Gastroesophageal sphincter (tissue), 4 donors: Measurements from ENCODE around the gene MYO18A. TPM values are rescaled to one million over a fixed set of nuclear protein-coding genes. Genes with fewer than 3 reads are reported as not detected.

Source experiments
- ATAC-seq: fragments of 150-250 bp; one replicate; pipeline ENCODE4 v1.9.1; 2016; ENCODE audit warnings: mild to moderate bottlenecking, moderate library complexity
- H3K27ac ChIP-seq, 4 donors: fragments of 200-600 bp; sonication (generic) in 3 of 4; 1 replicate in 3 of 4; 2 replicates in 1 of 4; pipeline ENCODE4 v1.5.1; 2016 to 2019
- H3K27me3 ChIP-seq: fragments of 200-600 bp; sonication (generic); one replicate; pipeline ENCODE4 v1.5.1; 2019
- H3K36me3 ChIP-seq, 2 donors: fragments of 200-600 bp; sonication (generic); one replicate each; pipeline ENCODE4 v1.5.1; 2019; ENCODE audit warnings: control low read depth in 1 of 2
- H3K4me1 ChIP-seq, 3 donors: fragments of 200-600 bp; sonication (generic); 1 replicate in 2 of 3; 2 replicates in 1 of 3; pipeline ENCODE4 v1.5.1; 2016 to 2019; ENCODE audit warnings: control low read depth in 2 of 3
- H3K4me3 ChIP-seq, 2 donors: fragments of 200-600 bp; sonication (generic); one replicate each; pipeline ENCODE4 v1.5.1; 2019; ENCODE audit warnings: mild to moderate bottlenecking in 1 of 2, moderate library complexity in 1 of 2
- H3K9me3 ChIP-seq, 3 donors: fragments of 200-600 bp; sonication (generic); one replicate each; pipeline ENCODE4 v1.5.1; 2017 to 2019; ENCODE audit warnings: control low read depth in 2 of 3
- EP300 ChIP-seq: sonication (generic); formaldehyde crosslinking; IDR thresholded peaks from one replicate; pipeline ENCODE4 v1.6.1; 2017; ENCODE audit warnings: antibody characterized with exemption, mild to moderate bottlenecking
- POLR2A ChIP-seq, 2 donors: fragments of 450-650 bp; IDR thresholded peaks; one replicate each; pipeline ENCODE4 v1.6.1; 2017; ENCODE audit warnings: antibody characterized with exemption in 2 of 2, mild to moderate bottlenecking in 2 of 2, moderate library complexity in 1 of 2
- POLR2AphosphoS5 ChIP-seq: sonication (generic); formaldehyde crosslinking; IDR thresholded peaks from one replicate; pipeline ENCODE4 v1.6.1; 2017; ENCODE audit warnings: antibody characterized with exemption
- whole genome bisulfite sequencing, 2 donors: methylation state at CpG; one replicate each; pipeline ENCODE4 v1.1.5; 2018; ENCODE audit warnings: low coverage in 1 of 2; 5-methylcytosine and 5-hydroxymethylcytosine counted together
- total RNA-seq, 4 donors: library from RNA; depleted of rRNA; stranded (reverse); fragments of >200 nt; gene quantifications; one replicate each; pipeline ENCODE4 v1.1.0, GENCODE V29; 2016
- TF ChIP-seq, protein P1 (sequence below), 4 experiments: fragments of 200-600 bp in 2 of 4; fragments of 450-650 bp in 2 of 4; sonication (generic) in 1 of 4; IDR thresholded peaks; one replicate each; pipeline ENCODE4 v1.5.1; 2017 to 2019; ENCODE audit warnings: antibody characterized with exemption in 4 of 4, mild to moderate bottlenecking in 2 of 4, moderate library complexity in 2 of 4

Gene MYO18A
- total RNA-seq, 4 donors from 2014 or later = 45.5 to 70.5 (median 56.5) TPM

DNA sequence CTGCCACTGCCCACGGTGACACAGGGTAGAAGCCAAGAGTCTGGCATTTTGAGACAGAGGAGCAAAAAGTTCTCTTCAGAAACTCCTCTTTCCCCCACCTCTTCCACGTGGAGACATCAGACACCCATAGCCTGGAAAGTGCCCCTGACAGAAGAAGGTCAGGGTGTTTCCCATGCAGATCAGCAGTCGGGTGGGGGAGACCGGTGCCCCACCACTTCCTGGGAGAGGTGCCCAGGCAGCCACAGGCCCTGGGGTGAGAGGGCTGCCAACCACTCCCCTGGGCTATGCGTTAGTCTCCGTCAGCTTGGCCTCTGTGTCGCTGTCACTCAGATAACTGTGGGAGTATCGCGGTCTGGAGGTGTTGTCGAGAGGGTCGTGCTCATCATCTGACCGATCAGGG lies 105.7 kb downstream of the MYO18A start:
- WGBS, 2 donors = no CpG with 5 or more reads among the region's 12 CpGs
- TF ChIP-seq EP300 (no peak), POLR2AphosphoS5 (no peak), POLR2A (IDR thresholded peaks at IDR 0.05) (no peak)
- TF ChIP-seq, protein P1, sequence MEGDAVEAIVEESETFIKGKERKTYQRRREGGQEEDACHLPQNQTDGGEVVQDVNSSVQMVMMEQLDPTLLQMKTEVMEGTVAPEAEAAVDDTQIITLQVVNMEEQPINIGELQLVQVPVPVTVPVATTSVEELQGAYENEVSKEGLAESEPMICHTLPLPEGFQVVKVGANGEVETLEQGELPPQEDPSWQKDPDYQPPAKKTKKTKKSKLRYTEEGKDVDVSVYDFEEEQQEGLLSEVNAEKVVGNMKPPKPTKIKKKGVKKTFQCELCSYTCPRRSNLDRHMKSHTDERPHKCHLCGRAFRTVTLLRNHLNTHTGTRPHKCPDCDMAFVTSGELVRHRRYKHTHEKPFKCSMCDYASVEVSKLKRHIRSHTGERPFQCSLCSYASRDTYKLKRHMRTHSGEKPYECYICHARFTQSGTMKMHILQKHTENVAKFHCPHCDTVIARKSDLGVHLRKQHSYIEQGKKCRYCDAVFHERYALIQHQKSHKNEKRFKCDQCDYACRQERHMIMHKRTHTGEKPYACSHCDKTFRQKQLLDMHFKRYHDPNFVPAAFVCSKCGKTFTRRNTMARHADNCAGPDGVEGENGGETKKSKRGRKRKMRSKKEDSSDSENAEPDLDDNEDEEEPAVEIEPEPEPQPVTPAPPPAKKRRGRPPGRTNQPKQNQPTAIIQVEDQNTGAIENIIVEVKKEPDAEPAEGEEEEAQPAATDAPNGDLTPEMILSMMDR (IDR thresholded peaks at IDR 0.05) = no peak
- peaks cover 0 to 53% of the 10 kb centered on the region in 2 donors for H3K36me3 ChIP-seq
- no peak overlapping the region for H3K27ac ChIP-seq
- H3K4me1 ChIP-seq = peaks cover 0 to 18% (median 0%) of the 10 kb centered on the region in 3 donors
- H3K9me3 ChIP-seq = no peaks in the 10 kb centered on the region
- H3K27me3 ChIP-seq = peaks cover 5% of the 10 kb centered on the region
- no peak overlapping the region for H3K4me3 ChIP-seq
- ATAC-seq = no peak

DNA sequence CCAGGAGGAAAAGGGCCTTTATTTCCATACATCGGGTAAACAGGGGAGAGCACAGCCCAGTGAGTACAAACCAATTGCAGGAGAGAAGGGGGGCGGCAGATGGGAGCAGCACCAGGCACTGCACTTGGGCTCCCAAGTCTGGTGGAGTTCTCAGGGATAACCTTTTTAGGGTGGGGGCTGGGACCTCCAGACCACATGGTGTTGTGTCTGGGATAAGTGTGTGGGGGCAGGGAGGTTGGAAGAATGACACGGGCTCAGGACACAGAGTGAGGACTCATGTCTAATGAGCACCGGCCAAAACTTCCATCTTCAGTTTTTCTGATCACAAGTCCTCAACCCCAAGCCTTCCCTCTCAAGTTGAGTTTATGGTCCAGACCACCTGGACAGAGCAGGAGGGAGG lies 106.7 kb downstream of the MYO18A start:
- Histone ChIP-seq H3K4me1 (peaks cover 0 to 12% (median 0%) of the 10 kb centered on the region in 3 donors), H3K36me3 (peaks cover 0 to 43% of the 10 kb centered on the region in 2 donors), H3K27ac (no peak overlapping the region), H3K9me3 (no peaks in the 10 kb centered on the region), H3K27me3 (peaks cover 8% of the 10 kb centered on the region), H3K4me3 (no peak overlapping the region)
- WGBS, 2 donors = 78 to 84% methylated on average over 3 to 4 of the region's 4 CpGs
- ATAC-seq = no peak
- no peak for TF ChIP-seq EP300

DNA sequence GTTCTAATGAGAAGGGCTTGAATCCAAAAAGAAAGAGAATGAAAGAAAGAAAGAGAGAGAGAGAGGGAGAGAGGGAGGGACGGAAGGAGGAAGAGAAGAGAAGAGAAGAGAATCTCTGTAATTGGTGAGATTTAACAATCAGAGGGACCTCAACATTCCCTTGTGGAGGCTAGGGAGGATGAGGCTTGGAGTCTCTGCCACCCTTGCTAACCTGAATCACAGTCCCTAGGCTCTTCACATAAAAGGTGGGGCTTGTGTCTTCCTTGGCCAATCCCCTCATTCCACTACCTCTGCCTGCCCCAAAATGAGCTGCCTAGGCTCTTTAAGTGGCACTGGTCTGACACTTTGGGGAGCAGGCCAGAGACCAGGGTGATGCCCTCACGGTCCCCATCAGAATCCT lies 107.2 kb downstream of the MYO18A start:
- no peak for ATAC-seq
- Histone ChIP-seq H3K27me3 (peaks cover 8% of the 10 kb centered on the region), H3K27ac (no peak overlapping the region), H3K36me3 (peaks cover 0 to 39% of the 10 kb centered on the region in 2 donors), H3K4me3 (no peak overlapping the region), H3K4me1 (peaks cover 0 to 11% (median 0%) of the 10 kb centered on the region in 3 donors), H3K9me3 (no peaks in the 10 kb centered on the region)
- TF ChIP-seq POLR2AphosphoS5 (no peak), EP300 (no peak), POLR2A (IDR thresholded peaks at IDR 0.05) (no peak)
- TF ChIP-seq, protein P1 (IDR thresholded peaks at IDR 0.05) = no peak
- WGBS, 2 donors = 80 to 86% methylated on average over 1 of the region's 2 CpGs

DNA sequence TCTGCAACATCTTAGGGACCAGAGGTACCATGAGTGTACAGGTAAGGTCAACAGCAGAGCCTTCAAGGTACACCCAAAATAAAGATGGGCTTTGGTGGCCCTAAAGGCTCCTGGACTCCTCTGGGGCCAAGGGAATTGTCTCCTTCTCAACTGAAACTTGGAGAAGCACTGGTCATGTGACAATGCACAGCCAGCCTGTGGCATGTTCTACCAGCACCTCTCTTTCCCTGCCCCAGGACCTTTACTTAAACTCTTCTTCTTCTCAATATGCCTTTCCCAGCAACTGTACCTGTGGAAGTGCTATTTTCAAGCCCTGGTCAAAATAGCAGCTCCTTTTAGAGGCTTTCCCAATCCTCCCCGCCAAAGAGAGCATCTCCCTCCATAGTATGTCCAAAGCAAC lies 108.9 kb downstream of the MYO18A start:
- TF ChIP-seq POLR2A (IDR thresholded peaks at IDR 0.05) (no peak), POLR2AphosphoS5 (no peak), EP300 (no peak)
- TF ChIP-seq, protein P1 (IDR thresholded peaks at IDR 0.05) = no peak
- Histone ChIP-seq H3K27ac (no peak overlapping the region), H3K9me3 (no peaks in the 10 kb centered on the region), H3K36me3 (peaks cover 0 to 26% of the 10 kb centered on the region in 2 donors), H3K4me1 (peaks cover 0 to 11% (median 0%) of the 10 kb centered on the region in 3 donors), H3K4me3 (no peak overlapping the region), H3K27me3 (peaks cover 24% of the 10 kb centered on the region)
- WGBS, 2 donors = 80 to 100% methylated on average over 1 of the region's 1 CpG
- ATAC-seq = no peak

DNA sequence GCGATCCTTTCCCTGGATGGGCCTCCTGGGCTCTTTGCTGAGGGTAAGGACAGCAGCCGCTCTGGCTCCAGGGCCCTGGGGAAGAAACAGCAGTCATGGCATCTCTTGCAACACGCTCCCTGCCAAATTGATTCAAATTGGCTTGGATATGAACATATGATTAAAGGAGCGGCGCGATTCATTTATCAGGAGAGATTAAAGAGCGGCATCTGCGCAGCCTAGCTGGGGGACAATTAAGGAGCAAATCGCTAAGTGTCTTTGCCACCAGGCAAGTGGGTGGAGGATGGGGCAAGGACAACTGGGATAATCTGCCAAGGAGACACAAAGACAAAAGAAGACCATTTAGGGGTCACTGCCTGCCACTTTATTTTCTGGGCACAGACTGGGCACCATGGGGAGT lies 109.4 kb downstream of the MYO18A start:
- H3K9me3 ChIP-seq = no peaks in the 10 kb centered on the region
- peaks cover 29% of the 10 kb centered on the region for H3K27me3 ChIP-seq
- TF ChIP-seq, protein P1 (IDR thresholded peaks at IDR 0.05) = no peak
- H3K36me3 ChIP-seq = peaks cover 0 to 22% of the 10 kb centered on the region in 2 donors
- no peak overlapping the region for H3K4me3 ChIP-seq
- peaks cover 0 to 11% (median 0%) of the 10 kb centered on the region in 3 donors for H3K4me1 ChIP-seq
- no peak for ATAC-seq
- 58 to 68% methylated on average over 3 to 6 of the region's 9 CpGs for WGBS, 2 donors
- H3K27ac ChIP-seq = no peak overlapping the region
